Measurements from ENCODE around the gene IFI44. TPM values are rescaled to one million over a fixed set of nuclear protein-coding genes. Genes with fewer than 3 reads are reported as not detected.

Gene IFI44
- total RNA-seq, 2 experiments from 2014 or later = 3.7 to 5.2 TPM

DNA sequence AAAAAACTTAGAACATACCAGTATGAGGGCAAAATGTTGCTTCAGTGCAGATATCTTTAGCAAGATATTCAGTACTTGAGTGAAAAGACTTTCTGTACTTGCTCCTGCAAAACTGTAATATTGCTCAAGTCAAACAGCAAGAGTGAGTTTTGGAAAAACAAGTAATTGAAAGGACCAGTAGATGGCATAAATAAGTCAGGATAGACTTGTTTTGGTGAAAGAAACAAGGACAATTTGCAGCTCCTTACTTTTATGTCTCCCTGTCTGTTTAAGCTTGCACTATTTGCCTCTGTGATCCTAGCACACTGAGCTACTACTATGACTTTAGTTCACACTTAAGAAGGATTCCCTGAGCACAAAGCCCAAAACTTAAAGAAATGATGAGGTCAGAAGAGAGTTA lies 39.1 kb downstream of the IFI44 start:
- POLR2A ChIA-PET = no interaction called here
- CTCF ChIA-PET = no interaction called here

DNA sequence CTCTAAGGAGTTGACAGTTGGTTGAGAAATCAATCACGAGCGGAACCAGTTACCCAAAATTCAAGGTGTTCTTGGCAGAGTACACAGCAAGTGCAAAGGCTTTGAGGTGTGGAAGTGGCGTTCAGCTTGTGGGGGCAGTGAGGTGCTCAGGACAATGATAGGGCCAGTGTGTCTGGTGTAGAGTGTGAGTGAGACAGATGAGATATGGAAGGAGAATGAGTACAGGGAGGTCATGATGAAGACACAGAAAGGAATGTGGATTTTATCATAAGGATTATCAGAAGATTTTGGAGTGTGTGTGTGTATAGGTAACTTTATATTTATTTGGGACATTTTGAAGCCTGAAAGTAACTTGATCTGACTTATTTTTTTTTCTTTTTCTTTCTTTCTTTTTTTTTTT lies 40.9 kb downstream of the IFI44 start:
- ChIA-PET POLR2A (no interaction called here), CTCF (no interaction called here)

DNA sequence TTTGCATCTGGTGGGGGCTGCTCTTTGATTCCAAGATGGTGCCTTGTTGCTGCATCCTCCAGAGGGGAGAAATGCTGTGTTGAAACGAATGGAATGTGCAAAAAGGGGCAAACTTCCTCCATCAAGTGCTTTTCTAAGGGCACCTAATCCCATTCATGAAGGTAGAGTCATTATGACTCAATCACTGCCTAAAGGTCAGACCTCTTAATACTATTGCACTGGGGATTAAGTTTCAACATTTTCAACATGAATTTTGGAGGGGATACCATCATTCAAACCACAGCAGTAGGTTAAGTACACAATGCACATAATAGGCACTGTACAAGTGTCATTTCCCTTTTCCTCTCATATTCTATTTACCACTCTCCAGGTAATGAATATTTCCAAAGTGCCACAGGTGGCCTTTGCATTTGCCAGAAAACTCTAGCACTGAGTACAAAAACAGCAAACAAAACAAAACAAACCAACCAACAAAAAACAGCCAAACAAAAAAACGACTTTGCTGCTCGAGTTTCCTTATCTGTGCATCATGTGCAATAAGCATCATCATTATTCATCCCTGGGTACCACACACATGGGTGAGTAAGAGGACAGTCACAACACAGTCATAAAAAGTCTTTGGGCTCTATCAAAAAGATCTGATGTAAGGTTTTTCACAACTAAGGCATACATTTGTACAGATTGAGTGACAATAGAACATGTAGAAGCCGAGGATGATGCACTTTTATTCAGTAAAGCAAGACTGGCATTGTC lies 42.5 kb downstream of the IFI44 start:
- ChIA-PET POLR2A (no interaction called here), CTCF (no interaction called here)

DNA sequence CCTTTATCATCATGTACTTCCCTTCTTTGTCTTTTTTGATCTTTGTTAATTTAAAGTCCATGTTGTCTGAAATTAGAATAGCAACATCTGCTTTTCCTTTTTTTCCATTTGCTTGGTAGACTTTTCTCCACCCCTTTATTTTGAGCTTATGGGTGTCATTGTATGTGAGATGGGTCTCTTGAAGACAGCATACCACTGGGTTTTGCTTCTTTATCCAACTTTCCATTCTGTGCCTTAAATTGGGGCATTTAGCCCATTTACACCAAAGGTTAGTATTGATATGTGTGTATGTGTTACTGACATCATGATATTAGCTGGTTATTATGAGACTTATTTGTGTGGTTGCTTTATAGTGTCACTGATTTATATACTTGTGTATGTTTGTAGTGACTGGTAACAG lies 50.2 kb downstream of the IFI44 start:
- ChIA-PET CTCF (no interaction called here), POLR2A (no interaction called here)

DNA sequence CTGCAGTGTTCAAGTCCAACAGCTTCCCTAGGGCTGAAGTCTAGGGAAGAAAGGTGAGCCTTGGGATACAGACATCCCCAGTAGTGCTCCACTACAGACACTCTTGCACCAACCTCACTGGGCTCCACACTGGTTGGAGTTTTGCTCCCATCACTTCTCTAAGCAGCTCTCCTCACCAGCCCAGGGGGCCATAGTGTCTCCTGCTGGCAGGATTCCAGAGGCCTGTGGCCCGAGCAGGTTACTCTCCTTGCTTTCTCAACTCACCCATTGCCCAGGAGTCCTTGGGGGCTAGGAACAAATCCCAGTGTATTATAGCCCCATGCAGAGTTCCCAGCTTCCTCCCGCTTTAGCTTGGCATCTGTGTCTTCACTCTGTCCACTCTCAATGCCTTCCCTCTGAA lies 52.8 kb downstream of the IFI44 start:
- ChIA-PET CTCF (no interaction called here), POLR2A (no interaction called here)

DNA sequence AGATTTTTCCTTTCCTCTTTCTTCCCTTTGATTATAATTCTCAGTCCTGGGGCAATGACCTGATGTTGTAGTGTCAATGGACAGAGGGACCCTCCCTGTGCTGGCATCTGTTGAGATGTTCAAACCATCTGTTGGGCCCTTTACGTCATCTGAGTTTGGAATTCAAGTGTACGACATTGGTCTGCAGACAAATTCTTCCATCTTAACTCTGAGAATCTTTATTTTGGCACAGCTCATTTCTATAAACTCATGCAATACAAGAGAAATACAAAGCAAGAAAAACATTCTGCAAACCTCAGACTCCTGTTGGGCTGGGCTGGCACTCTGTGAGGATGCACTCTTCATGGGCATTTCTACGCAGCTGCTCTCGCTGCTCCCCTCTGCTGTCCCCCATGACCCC lies 54.2 kb downstream of the IFI44 start:
- ChIA-PET CTCF (no interaction called here), POLR2A (no interaction called here)

DNA sequence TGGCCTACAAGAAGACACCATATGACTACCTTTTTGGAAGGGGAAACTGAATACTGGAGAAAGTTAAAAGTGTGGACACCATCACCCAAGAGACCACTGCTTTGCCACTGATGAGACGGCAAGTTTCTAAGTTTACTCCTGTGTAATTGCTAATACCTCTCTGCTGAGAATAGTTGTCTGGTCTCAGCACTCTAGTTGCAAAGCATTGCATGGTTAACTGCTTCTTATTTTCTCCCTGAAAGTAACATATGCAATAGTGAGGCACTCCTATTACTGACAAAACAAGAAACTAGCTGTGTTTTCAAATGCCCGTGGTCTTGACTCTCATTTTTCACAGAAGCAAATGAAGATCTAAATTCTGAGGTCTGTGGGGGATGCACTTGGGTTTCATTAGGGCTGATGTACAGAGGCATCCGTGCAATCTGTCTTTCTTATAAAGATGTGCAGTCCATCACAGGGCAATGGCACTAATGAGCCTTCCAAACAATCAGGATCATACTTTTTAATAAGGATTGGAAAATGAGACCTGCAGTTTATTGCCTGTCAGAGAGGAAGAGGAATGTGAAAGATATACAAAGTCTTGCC lies 62.9 kb downstream of the IFI44 start:
- ChIA-PET POLR2A (no interaction called here), CTCF (no interaction called here)

DNA sequence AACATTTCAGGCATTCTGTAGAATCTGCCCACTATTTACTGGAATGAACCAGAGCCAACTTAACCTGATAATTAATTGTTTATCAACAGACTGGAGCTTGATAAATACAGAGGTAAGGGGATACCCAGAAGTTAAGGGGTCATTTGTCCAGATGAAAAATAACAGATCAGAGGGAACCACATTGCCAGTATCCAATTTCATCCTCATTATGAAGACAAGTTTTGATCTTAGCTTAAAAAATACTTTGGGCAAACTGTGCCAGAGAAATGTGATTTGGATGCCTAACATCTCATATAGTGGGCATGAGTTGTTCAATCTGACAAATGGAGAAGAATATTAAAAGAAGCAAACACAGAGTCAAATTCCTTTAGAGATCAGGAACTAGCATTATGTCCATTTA lies 63.7 kb downstream of the IFI44 start:
- CTCF ChIA-PET = no interaction called here
- POLR2A ChIA-PET = no interaction called here

Other genes with a start within 250 kb of the IFI44 start
- gene PTGFR, start 158.9 kb upstream of the IFI44 start, total RNA-seq = not detected
- gene IFI44L, start 29.4 kb upstream of the IFI44 start, total RNA-seq = 1 to 10 TPM; 1.2 to 1.3 TPM

Data from activated CD8-positive, alpha-beta memory T cell treated with anti-CD3 and anti-CD28 coated beads for 36 hours (primary cell).